T-cell (primary cell): Measurements from ENCODE around the gene RAF1. TPM values are rescaled to one million over a fixed set of nuclear protein-coding genes. Genes with fewer than 3 reads are reported as not detected.

Experiments used
- ATAC-seq, 4 experiments: fragments of 200-7000 bp in 3 of 4; fragments of 150-1000 bp in 1 of 4; cut with Tn5 transposase; replicated peaks in 1 of 4; 1 replicate in 3 of 4; 2 replicates in 1 of 4; pipeline ENCODE4 v1.10.0; 2021; ENCODE audit warnings: moderate library complexity in 3 of 4, mild to moderate bottlenecking in 2 of 4, moderate number of reproducible peaks in 1 of 4
- CTCF ChIA-PET, 2 donors: fragments of 300-600 bp; sonication (Branson Sonifier 250); formaldehyde crosslinking; loops; one replicate each; lab custom pipeline; 2022; ENCODE audit warnings: antibody characterized with exemption in 2 of 2; lab: Charles Lee
- POLR2A ChIA-PET, 2 donors: fragments of 300-600 bp; sonication (Branson Sonifier 250); formaldehyde crosslinking; loops; one replicate each; lab custom pipeline; 2022; ENCODE audit warnings: antibody characterized with exemption in 2 of 2; lab: Charles Lee
- DNase-seq, 35 experiments: peaks; one replicate each; pipeline versions ENCODE4 v3.0.0 to v3.0.0-alpha.2; 2013 to 2023
- H3K27ac ChIP-seq: one replicate; pipeline ENCODE4 v1.5.1; 2013; ENCODE audit warnings: low read length
- H3K27me3 ChIP-seq, 2 experiments: replicated peaks in 1 of 2; 1 replicate in 1 of 2; 2 replicates in 1 of 2; pipeline versions ENCODE4 v1.6.1 to v1.7.0; 2013; ENCODE audit warnings: low read length in 1 of 2, mixed read lengths in 1 of 2; ENCODE audit not compliant: control insufficient read depth in 2 of 2, insufficient read depth in 2 of 2; ENCODE audit errors: extremely low read depth in 1 of 2
- H3K36me3 ChIP-seq, 2 donors: 1 replicate in 1 of 2; 2 replicates in 1 of 2; pipeline versions ENCODE4 v1.6.1 to v1.7.0; 2013; ENCODE audit warnings: low read length in 1 of 2; ENCODE audit not compliant: control insufficient read depth in 2 of 2, insufficient read depth in 1 of 2; ENCODE audit errors: extremely low read depth in 1 of 2
- H3K4me1 ChIP-seq, 2 experiments: 1 replicate in 1 of 2; 2 replicates in 1 of 2; pipeline versions ENCODE4 v1.6.1 to v1.7.0; 2013; ENCODE audit warnings: low read length in 2 of 2, mixed read lengths in 1 of 2; ENCODE audit not compliant: insufficient read depth in 2 of 2, control insufficient read depth in 1 of 2; ENCODE audit errors: extremely low read depth in 1 of 2
- H3K4me3 ChIP-seq, 2 donors: 1 replicate in 1 of 2; 2 replicates in 1 of 2; pipeline versions ENCODE4 v1.5.1 to v1.7.0; 2013; ENCODE audit warnings: mild to moderate bottlenecking in 2 of 2, low read length in 1 of 2, moderate library complexity in 1 of 2; ENCODE audit not compliant: control insufficient read depth in 1 of 2; ENCODE audit errors: extremely low read depth in 1 of 2
- H3K9me3 ChIP-seq: 2 replicates; pipeline ENCODE4 v1.7.0; 2013
- H3K27ac Mint-ChIP-seq, 2 donors: one replicate each; pipeline ENCODE4 v1.8.0; 2020 to 2021; ENCODE audit warnings: mild to moderate bottlenecking in 2 of 2, mixed read lengths in 2 of 2
- H3K27me3 Mint-ChIP-seq, 2 donors: one replicate each; pipeline ENCODE4 v1.8.0; 2021 to 2022; ENCODE audit warnings: mixed read lengths in 2 of 2
- H3K36me3 Mint-ChIP-seq: one replicate; pipeline ENCODE4 v1.8.0; 2021; ENCODE audit warnings: mixed read lengths
- H3K4me1 Mint-ChIP-seq, 3 donors: one replicate each; pipeline ENCODE4 v1.8.0; 2020 to 2022; ENCODE audit warnings: mixed read lengths in 3 of 3, mild to moderate bottlenecking in 1 of 3
- H3K4me3 Mint-ChIP-seq, 3 donors: one replicate each; pipeline ENCODE4 v1.8.0; 2020 to 2022; ENCODE audit warnings: mild to moderate bottlenecking in 3 of 3, mixed read lengths in 3 of 3, moderate library complexity in 3 of 3
- H3K9me3 Mint-ChIP-seq, 3 donors: one replicate each; pipeline ENCODE4 v1.8.0; 2020 to 2022; ENCODE audit warnings: mixed read lengths in 3 of 3
- WGBS: methylation state at CpG from one replicate; pipeline ENCODE4 v1.1.5; 2013; ENCODE audit warnings: missing lambda C conversion rate; ENCODE audit not compliant: insufficient coverage; 5-methylcytosine and 5-hydroxymethylcytosine counted together
- total RNA-seq, 35 experiments: library from RNA in 6 of 35; stranded (reverse) in 6 of 35; fragments of 120-200 nt in 1 of 35; gene quantifications; one replicate each; pipeline versions ENCODE4 v1.2.1 to v1.2.4 and lab custom pipeline; 2013 to 2026

The RAF1 gene
- total RNA-seq, 5 donors from 2014 or later (not counting 1 experiment from before 2014, with no cell fraction given): 95.3 to 112 (median 105) TPM

GRCh38 chr3:12612514-12613226, 51.2 kb downstream of the RAF1 start:
- Histone ChIP-seq H3K27ac (no peak overlapping the region), H3K4me3 (no peak overlapping the region), H3K27me3 (no peaks in the 10 kb centered on the region), H3K36me3 (peaks cover 0 to 63% of the 10 kb centered on the region in 2 donors), H3K4me1 (peaks cover 8 to 9% of the 10 kb centered on the region in 2 experiments), H3K9me3 (no peaks in the 10 kb centered on the region)
- WGBS: no CpG with 5 or more reads among the region's 6 CpGs
- POLR2A ChIA-PET: interaction anchor here in 1 of 2 donors (0.6 kb wide), 1 partner anchor 13 kb away, joined by 7 read pairs; no protein-coding TSS in a partner anchor
- DNase-seq (no peak), ATAC-seq (peak in 3 of 4 experiments; percentile 20 to 38 (median 37))
- CTCF ChIA-PET: no interaction called here
- H3K4me1 Mint-ChIP-seq: peaks cover 37 to 47% (median 40%) of the 10 kb centered on the region in 3 donors
- no peaks in the 10 kb centered on the region for H3K9me3 Mint-ChIP-seq
- no peak overlapping the region for H3K4me3 Mint-ChIP-seq
- peaks cover 45% of the 10 kb centered on the region for H3K36me3 Mint-ChIP-seq
- peak overlapping the region; percentile 27 to 56 for H3K27ac Mint-ChIP-seq
- no peaks in the 10 kb centered on the region for H3K27me3 Mint-ChIP-seq

GRCh38 chr3:12611117-12611516, 52.8 kb downstream of the RAF1 start:
- POLR2A ChIA-PET: interaction anchor here in 1 of 2 donors (0.5 kb wide), 1 partner anchor 54 kb away, joined by 7 read pairs; no protein-coding TSS in a partner anchor
- H3K27me3 Mint-ChIP-seq: no peaks in the 10 kb centered on the region
- no peaks in the 10 kb centered on the region for H3K9me3 Mint-ChIP-seq
- Histone ChIP-seq H3K4me3 (no peak overlapping the region), H3K27me3 (no peaks in the 10 kb centered on the region), H3K36me3 (peaks cover 5 to 58% of the 10 kb centered on the region in 2 donors), H3K27ac (no peak overlapping the region), H3K9me3 (no peaks in the 10 kb centered on the region), H3K4me1 (peaks cover 8 to 13% of the 10 kb centered on the region in 2 experiments)
- H3K36me3 Mint-ChIP-seq: peaks cover 49% of the 10 kb centered on the region
- H3K4me1 Mint-ChIP-seq: peaks cover 32 to 51% (median 43%) of the 10 kb centered on the region in 3 donors
- CTCF ChIA-PET: interaction anchor here in 1 of 2 donors (0.5 kb wide), 1 partner anchor 1574 kb away, joined by 3 read pairs; no protein-coding TSS in a partner anchor
- ATAC-seq (no peak), DNase-seq (no peak)
- H3K27ac Mint-ChIP-seq: no peak overlapping the region
- no peak overlapping the region for H3K4me3 Mint-ChIP-seq
- 73% methylated on average over 4 of the region's 5 CpGs for WGBS

- Mint-ChIP-seq H3K27ac (no peak overlapping the region), H3K36me3 (peaks cover 45% of the 10 kb centered on the region), H3K4me1 (peaks cover 18 to 30% (median 24%) of the 10 kb centered on the region in 3 donors), H3K27me3 (no peaks in the 10 kb centered on the region), H3K9me3 (no peaks in the 10 kb centered on the region), H3K4me3 (no peak overlapping the region)
- no peaks in the 10 kb centered on the region for H3K27me3 ChIP-seq
- 100% methylated on average over 1 of the region's 1 CpG for WGBS
- CTCF ChIA-PET: interaction anchor here in 1 of 2 donors (0.6 to 1.0 kb wide), 2 partner anchors 17 to 129 kb away, joined by 3 to 7 read pairs; no protein-coding TSS in a partner anchor
- H3K9me3 ChIP-seq: no peaks in the 10 kb centered on the region
- ATAC-seq: no peak
- H3K4me3 ChIP-seq: no peak overlapping the region
- peaks cover 5 to 11% of the 10 kb centered on the region in 2 experiments for H3K4me1 ChIP-seq
- POLR2A ChIA-PET: interaction anchor here (0.6 kb wide), 2 partner anchors 8 to 51 kb away, joined by 4 to 6 read pairs; no protein-coding TSS in a partner anchor
- H3K36me3 ChIP-seq: peaks cover 8 to 57% of the 10 kb centered on the region in 2 donors
- H3K27ac ChIP-seq: no peak overlapping the region
- no peak for DNase-seq
These were observed 55.5 kb downstream of the RAF1 start for GRCh38 chr3:12608376-12608775.

- H3K36me3 ChIP-seq: peaks cover 14 to 80% of the 10 kb centered on the region in 2 donors
- H3K9me3 ChIP-seq: no peaks in the 10 kb centered on the region
- H3K27ac ChIP-seq: no peak overlapping the region
- H3K27me3 Mint-ChIP-seq: no peaks in the 10 kb centered on the region
- ChIA-PET CTCF (no interaction called here), POLR2A (no interaction called here)
- H3K4me1 ChIP-seq: peaks cover 0 to 5% of the 10 kb centered on the region in 2 experiments
- H3K4me3 ChIP-seq: no peak overlapping the region
- ATAC-seq (no peak), DNase-seq (no peak)
- 83% methylated on average over 2 of the region's 2 CpGs for WGBS
- no peak overlapping the region for H3K27ac Mint-ChIP-seq
- H3K36me3 Mint-ChIP-seq: peaks cover 56% of the 10 kb centered on the region
- no peaks in the 10 kb centered on the region for H3K27me3 ChIP-seq
- peaks cover 5 to 11% (median 8%) of the 10 kb centered on the region in 3 donors for H3K4me1 Mint-ChIP-seq
- no peaks in the 10 kb centered on the region for H3K9me3 Mint-ChIP-seq
- H3K4me3 Mint-ChIP-seq: no peak overlapping the region
These were observed 59.9 kb downstream of the RAF1 start for GRCh38 chr3:12603969-12604368.

- no peak for ATAC-seq
- no peak overlapping the region for H3K27ac Mint-ChIP-seq
- POLR2A ChIA-PET: no interaction called here
These were observed 62.8 kb downstream of the RAF1 start for GRCh38 chr3:12601072-12601471.

GRCh38 chr3:12598890-12599289, 65.0 kb downstream of the RAF1 start:
- Mint-ChIP-seq H3K27ac (peak overlapping the region in 1 of 2 donors; percentile 31), H3K36me3 (peaks cover 59% of the 10 kb centered on the region)

More at GRCh38 chr3:12601072-12601471, 62.8 kb downstream of the RAF1 start:
- DNase-seq: no peak
- no peak overlapping the region for H3K4me3 ChIP-seq
- Mint-ChIP-seq H3K9me3 (no peaks in the 10 kb centered on the region), H3K4me1 (peaks cover 0 to 5% (median 3%) of the 10 kb centered on the region in 3 donors), H3K4me3 (no peak overlapping the region), H3K27me3 (no peaks in the 10 kb centered on the region), H3K36me3 (peaks cover 46% of the 10 kb centered on the region)
- CTCF ChIA-PET: interaction anchor here in 1 of 2 donors (0.6 kb wide), 1 partner anchor 16 kb away, joined by 3 read pairs; no protein-coding TSS in a partner anchor
- no CpG with 5 or more reads among the region's 1 CpG for whole genome bisulfite sequencing
- peaks cover 8 to 86% of the 10 kb centered on the region in 2 donors for H3K36me3 ChIP-seq
- no peaks in the 10 kb centered on the region for H3K9me3 ChIP-seq
- no peaks in the 10 kb centered on the region for H3K27me3 ChIP-seq
- no peak overlapping the region for H3K27ac ChIP-seq
- H3K4me1 ChIP-seq: no peaks in the 10 kb centered on the region

More at GRCh38 chr3:12598890-12599289, 65.0 kb downstream of the RAF1 start:
- no peak overlapping the region for H3K4me3 Mint-ChIP-seq
- ChIA-PET POLR2A (no interaction called here), CTCF (interaction anchor here in 1 of 2 donors (0.5 to 0.6 kb wide), 2 partner anchors 104 to 1954 kb away, joined by 4 read pairs; no protein-coding TSS in a partner anchor)
- Histone ChIP-seq H3K4me3 (no peak overlapping the region), H3K4me1 (no peaks in the 10 kb centered on the region), H3K36me3 (peaks cover 9 to 89% of the 10 kb centered on the region in 2 donors), H3K27ac (no peak overlapping the region), H3K9me3 (no peaks in the 10 kb centered on the region), H3K27me3 (no peaks in the 10 kb centered on the region)
- H3K27me3 Mint-ChIP-seq: no peaks in the 10 kb centered on the region
- DNase-seq (no peak), ATAC-seq (no peak)
- H3K9me3 Mint-ChIP-seq: no peaks in the 10 kb centered on the region
- H3K4me1 Mint-ChIP-seq: peaks cover 0 to 5% (median 0%) of the 10 kb centered on the region in 3 donors
